NCI-H524 treated with DMSO at 0.1 percent for 48 hours (cell line): ENCODE measurements around the gene ZNRF2.
"Not testable (repeated sequence)": the region's sequence is repeated elsewhere in the genome, so short reads cannot be mapped to it uniquely, and the experiment has no call there.

Experiments used
- DNase-seq: peaks from one replicate; lab custom pipeline; 2025; lab: John Stamatoyannopoulos, UW

The ZNRF2 gene

GRCh38 chr7:30290317-30290716 is 5.9 kb downstream of the ZNRF2 start:
- DNase-seq: not testable (repeated sequence)

- not testable (repeated sequence) for DNase-seq
These were observed 8.1 kb downstream of the ZNRF2 start for GRCh38 chr7:30292416-30293038.

- DNase-seq: not testable (repeated sequence)
These were observed 11.9 kb downstream of the ZNRF2 start for GRCh38 chr7:30296304-30296703.

GRCh38 chr7:30297499-30297898 is 13.1 kb downstream of the ZNRF2 start:
- DNase-seq: not testable (repeated sequence)

- not testable (repeated sequence) for DNase-seq
These were observed 14.0 kb downstream of the ZNRF2 start for GRCh38 chr7:30298409-30298808.

GRCh38 chr7:30301751-30302150 is 17.4 kb downstream of the ZNRF2 start:
- DNase-seq: no peak

GRCh38 chr7:30302656-30303311 is 18.4 kb downstream of the ZNRF2 start:
- no peak for DNase-seq

GRCh38 chr7:30303312-30304039 is 19.1 kb downstream of the ZNRF2 start:
- no peak for DNase-seq

GRCh38 chr7:30304177-30304884 is 19.9 kb downstream of the ZNRF2 start:
- DNase-seq: peak; percentile 35

- no peak for DNase-seq
These were observed 22.6 kb downstream of the ZNRF2 start for GRCh38 chr7:30306976-30307375.

GRCh38 chr7:30308389-30308788 is 24.0 kb downstream of the ZNRF2 start:
- DNase-seq: no peak

- no peak for DNase-seq
These were observed 24.9 kb downstream of the ZNRF2 start for GRCh38 chr7:30309302-30309701.

- no peak for DNase-seq
These were observed 25.5 kb downstream of the ZNRF2 start for GRCh38 chr7:30309842-30310435.

GRCh38 chr7:30310674-30311362 is 26.4 kb downstream of the ZNRF2 start:
- no peak for DNase-seq

GRCh38 chr7:30312178-30312577 is 27.8 kb downstream of the ZNRF2 start:
- DNase-seq: no peak

- DNase-seq: no peak
These were observed 29.0 kb downstream of the ZNRF2 start for GRCh38 chr7:30313348-30313747.

- DNase-seq: no peak
These were observed 29.4 kb downstream of the ZNRF2 start for GRCh38 chr7:30313793-30314192.

GRCh38 chr7:30315589-30315988 is 31.2 kb downstream of the ZNRF2 start:
- no peak for DNase-seq

- DNase-seq: no peak
These were observed 36.0 kb downstream of the ZNRF2 start for GRCh38 chr7:30320392-30320791.

- no peak for DNase-seq
These were observed 36.9 kb downstream of the ZNRF2 start for GRCh38 chr7:30321089-30321881.

GRCh38 chr7:30321882-30322192 is 37.4 kb downstream of the ZNRF2 start:
- no peak for DNase-seq
